Stimulated activated CD8-positive, alpha-beta memory T cell treated with anti-CD3 and anti-CD28 coated beads, Interleukin-15, amount 100 ng/mL, for 48 hours (primary cell): ENCODE measurements around the gene PDP2.

ENCODE experiments used
- DNase-seq, 2 donors: peaks; one replicate each; pipeline ENCODE4 v3.0.0-alpha.2; 2020; ENCODE audit warnings: low read depth in 2 of 2

The PDP2 gene

GRCh38 chr16:66903544-66904427, 23.5 kb downstream of the PDP2 start:
- no peak for DNase-seq

- DNase-seq: no peak
Measured at GRCh38 chr16:66904428-66904845, 24.1 kb downstream of the PDP2 start.

- DNase-seq: no peak
Measured at GRCh38 chr16:66904846-66905632, 24.7 kb downstream of the PDP2 start.

GRCh38 chr16:66905633-66906539, 25.6 kb downstream of the PDP2 start:
- no peak for DNase-seq

- DNase-seq: no peak
Measured at GRCh38 chr16:66906916-66907836, 26.9 kb downstream of the PDP2 start.

- no peak for DNase-seq
Measured at GRCh38 chr16:66908116-66908515, 27.8 kb downstream of the PDP2 start.

GRCh38 chr16:66908762-66909559, 28.6 kb downstream of the PDP2 start:
- no peak for DNase-seq

GRCh38 chr16:66910175-66910940, 30.0 kb downstream of the PDP2 start:
- no peak for DNase-seq

- DNase-seq: no peak
Measured at GRCh38 chr16:66911112-66911511, 30.8 kb downstream of the PDP2 start.

- DNase-seq: no peak
Measured at GRCh38 chr16:66911801-66912200, 31.5 kb downstream of the PDP2 start.

- DNase-seq: no peak
Measured at GRCh38 chr16:66913081-66913480, 32.8 kb downstream of the PDP2 start.

- DNase-seq: no peak
Measured at GRCh38 chr16:66913711-66914110, 33.4 kb downstream of the PDP2 start.

GRCh38 chr16:66914541-66914940, 34.2 kb downstream of the PDP2 start:
- no peak for DNase-seq

- no peak for DNase-seq
Measured at GRCh38 chr16:66915041-66915440, 34.7 kb downstream of the PDP2 start.

- no peak for DNase-seq
Measured at GRCh38 chr16:66916518-66916917, 36.2 kb downstream of the PDP2 start.

GRCh38 chr16:66917741-66918140, 37.4 kb downstream of the PDP2 start:
- DNase-seq: no peak

- no peak for DNase-seq
Measured at GRCh38 chr16:66918355-66918754, 38.0 kb downstream of the PDP2 start.

- no peak for DNase-seq
Measured at GRCh38 chr16:66918803-66919568, 38.7 kb downstream of the PDP2 start, which contains the start of gene CDH16. Gene CDH16 (minus strand): TSS chr16:66918885. CDS start chr16:66918065, 820 bp downstream.
